K562 (cell line): ENCODE data around the gene ZNF33A. TPM values are rescaled to one million over a fixed set of nuclear protein-coding genes. Genes with fewer than 3 reads are reported as not detected.
A peak's percentile ranks its signal among the peaks of the same experiment; 100 is the strongest.

Source experiments
- ATAC-seq: fragments of 200-7000 bp; cut with Tn5 transposase; 3 replicates; pipeline ENCODE4 v1.9.1; 2020; ENCODE audit warnings: moderate library complexity
- BruUV-seq: library from RNA; stranded (reverse); fragments of 400-500 nt; replicated peaks from 2 replicates; lab custom pipeline; 2021; lab: Mats Ljungman, UMichigan
- CTCF ChIA-PET: fragments of 300-600 bp; formaldehyde crosslinking; extraction: SDS; loops from one replicate; lab custom pipeline; 2021; ENCODE audit warnings: low intra/inter-chr PET ratio; lab: Yijun Ruan, JAX
- POLR2A ChIA-PET: fragments of 300-600, 350-650 bp; sonication (Branson Sonifier 250); formaldehyde crosslinking; extraction: SDS; loops from one replicate; lab custom pipeline; 2021; ENCODE audit warnings: antibody characterized with exemption, inconsistent platforms; lab: Yijun Ruan, JAX
- DNase-seq, 4 experiments: peaks; one replicate each; pipeline versions ENCODE4 v3.0.0 to v3.0.0-alpha.2; 2011 to 2018; ENCODE audit warnings: low spot score in 3 of 4, mixed read lengths in 3 of 4; ENCODE audit errors: extremely low read depth in 1 of 4
- FAIRE-seq: peaks from 2 replicates; lab custom pipeline; 2011; peaks lifted over from hg19 to GRCh38; lab: Jason Lieb, UNC
- H2AFZ ChIP-seq: 2 replicates; pipeline ENCODE4 v1.6.0; 2011; ENCODE audit warnings: low read depth, low read length, control low read depth, inconsistent platforms
- H3K27ac ChIP-seq: fragments of 200-600 bp; 3 replicates; pipeline ENCODE4 v1.8.0; 2011; ENCODE audit warnings: low read depth, mild to moderate bottlenecking, control low read depth, inconsistent platforms, low read length, moderate library complexity, mixed read lengths; ENCODE audit errors: extremely low read depth
- H3K27me3 ChIP-seq, 2 experiments: fragments of 300-600 bp in 1 of 2; 2 replicates in 1 of 2; 3 replicates in 1 of 2; pipeline versions ENCODE4 v1.6.0 to v1.8.0; 2011; ENCODE audit warnings: inconsistent platforms in 2 of 2, low read length in 2 of 2, mild to moderate bottlenecking in 1 of 2, mixed read lengths in 1 of 2, moderate library complexity in 1 of 2; ENCODE audit not compliant: control insufficient read depth in 2 of 2, insufficient read depth in 2 of 2
- H3K36me3 ChIP-seq: fragments of 300-600 bp; 3 replicates; pipeline ENCODE4 v1.8.0; 2011; ENCODE audit warnings: mild to moderate bottlenecking, low read length, inconsistent platforms; ENCODE audit not compliant: control insufficient read depth, insufficient read depth
- H3K4me1 ChIP-seq, 2 experiments: fragments of 200-600 bp in 1 of 2; replicated peaks in 1 of 2; 2 replicates in 1 of 2; 3 replicates in 1 of 2; pipeline versions ENCODE4 v1.5.1 to v1.8.0; 2011; ENCODE audit warnings: inconsistent platforms in 2 of 2, low read length in 2 of 2, mild to moderate bottlenecking in 1 of 2, mixed read lengths in 1 of 2, moderate library complexity in 1 of 2; ENCODE audit not compliant: control insufficient read depth in 2 of 2, insufficient read depth in 2 of 2
- H3K4me2 ChIP-seq: 2 replicates; pipeline ENCODE4 v1.6.1; 2011; ENCODE audit warnings: low read length, control low read depth, inconsistent platforms, mixed read lengths; ENCODE audit not compliant: insufficient read depth
- H3K4me3 ChIP-seq: fragments of 200-600 bp; sonication (generic), shearing (Covaris generic); 2 replicates; pipeline ENCODE4 v1.5.1; 2016; ENCODE audit warnings: control low read depth, inconsistent platforms
- H3K79me2 ChIP-seq: fragments of 200-600 bp; 3 replicates; pipeline ENCODE4 v1.8.0; 2011; ENCODE audit warnings: low read length, inconsistent platforms; ENCODE audit not compliant: control insufficient read depth, insufficient read depth
- H3K9ac ChIP-seq, 2 experiments: 2 replicates each; pipeline versions ENCODE4 v1.6.0 to v1.6.1; 2011; ENCODE audit warnings: low read depth in 2 of 2, low read length in 2 of 2, control low read depth in 1 of 2, inconsistent platforms in 1 of 2, mild to moderate bottlenecking in 1 of 2, mixed read lengths in 1 of 2; ENCODE audit not compliant: insufficient read depth in 1 of 2
- H3K9me1 ChIP-seq: one replicate; pipeline ENCODE4 v1.6.0; 2011; ENCODE audit warnings: inconsistent platforms, mild to moderate bottlenecking, low read length, moderate library complexity; ENCODE audit not compliant: control insufficient read depth, insufficient read depth
- H3K9me3 ChIP-seq: replicated peaks from 2 replicates; pipeline ENCODE4 v1.5.1; 2011; ENCODE audit warnings: low read depth, low read length, inconsistent platforms; ENCODE audit not compliant: control insufficient read depth, insufficient read depth
- H4K20me1 ChIP-seq: replicated peaks from 2 replicates; pipeline ENCODE4 v1.6.1; 2011; ENCODE audit warnings: low read length, inconsistent platforms, mixed read lengths; ENCODE audit not compliant: control insufficient read depth, insufficient read depth
- CEBPG ChIP-seq, 3 experiments: fragments of 200-800 bp in 1 of 3; sonication (Bioruptor generic) in 1 of 3; sonication (generic) in 1 of 3; formaldehyde crosslinking in 1 of 3; IDR thresholded peaks in 2 of 3; conservative IDR thresholded peaks in 1 of 3; 2 replicates each; pipeline versions ENCODE4 v1.6.1 to v1.8.0; 2016 to 2022; ENCODE audit warnings: missing compliant biosample characterization in 2 of 3, missing genetic modification characterization in 2 of 3, mild to moderate bottlenecking in 1 of 3, missing genetic modification reagents in 1 of 3
- DPF2 ChIP-seq: fragments of 450-650 bp; IDR thresholded peaks from 2 replicates; pipeline ENCODE4 v1.6.1; 2016
- JUN ChIP-seq, 2 experiments: sonication (generic) in 1 of 2; formaldehyde crosslinking in 1 of 2; IDR thresholded peaks; 2 replicates each; pipeline versions ENCODE4 v1.6.1 to v1.8.0; 2012 to 2022; ENCODE audit warnings: borderline replicate concordance in 2 of 2, mild to moderate bottlenecking in 2 of 2, improper control_type of control experiment in 1 of 2, low read depth in 1 of 2, low read length in 1 of 2, missing genetic modification reagents in 1 of 2
- KDM1A ChIP-seq, 2 experiments: fragments of 450-650 bp; IDR thresholded peaks; 2 replicates each; pipeline ENCODE4 v1.6.1; 2016; ENCODE audit warnings: mild to moderate bottlenecking in 2 of 2
- MAFF ChIP-seq: IDR thresholded peaks from 2 replicates; pipeline ENCODE4 v1.6.1; 2012; ENCODE audit warnings: low read length, improper control_type of control experiment
- RBFOX2 ChIP-seq: fragments of 200-400 bp; formaldehyde crosslinking; IDR thresholded peaks from 2 replicates; pipeline ENCODE4 v1.6.1; 2017; ENCODE audit warnings: low read depth, mild to moderate bottlenecking, low read length, moderate library complexity
- WGBS: fragments of 100-300 bp; shearing (Covaris generic); methylation state at CpG from one replicate; pipeline ENCODE4 v1.1.6; 2016; ENCODE audit warnings: low coverage, mixed read lengths; ENCODE audit not compliant: insufficient coverage; ENCODE audit errors: missing lambda C conversion rate; 5-methylcytosine and 5-hydroxymethylcytosine counted together
- in situ Hi-C: fragments of 300-500 bp; cut with MboI; formaldehyde crosslinking; loops from 4 replicates; pipeline ENCODE4 v1.15.0; 2018; ENCODE audit warnings: inconsistent platforms, mixed read lengths
- intact Hi-C: fragments of 100-400 bp; cut with micrococcal nuclease; formaldehyde crosslinking; loops from 2 replicates; pipeline ENCODE4 v1.14.2; 2022
- polyA plus RNA-seq, 8 experiments: library from polyadenylated mRNA; depleted of rRNA in 4 of 8; stranded (reverse) in 5 of 8; unstranded in 3 of 8; fragments of >200 nt; fragmentation: Nextera tagmentation in 2 of 8; fragmentation: Illumina TruSeq in 1 of 8; extraction: Ambion mirVana in 2 of 8; extraction: Trizol in 1 of 8; gene quantifications; 2 replicates each; pipeline versions ENCODE4 v1.2.1 to v1.2.3, GENCODE V29; 2011 to 2014; ENCODE audit warnings: inconsistent platforms in 1 of 8, missing spikeins in 1 of 8
- total RNA-seq, 7 experiments: library from RNA; depleted of rRNA in 6 of 7; stranded (reverse); fragments of >200 nt in 6 of 7; fragmentation: Illumina TruSeq in 2 of 7; extraction: Trizol in 2 of 7; gene quantifications; 2 replicates each; pipeline versions ENCODE4 v1.2.1 to v1.2.3, GENCODE V29; 2011 to 2021; ENCODE audit warnings: low replicate concordance in 1 of 7
- TF ChIP-seq, protein P1 (sequence below), 2 experiments: fragments of 200-800 bp in 1 of 2; sonication (Bioruptor generic) in 1 of 2; sonication (generic) in 1 of 2; formaldehyde crosslinking in 1 of 2; IDR thresholded peaks in 1 of 2; conservative IDR thresholded peaks in 1 of 2; 2 replicates each; pipeline versions ENCODE4 v1.5.0 to v1.6.1; 2016 to 2020; ENCODE audit warnings: missing compliant biosample characterization in 1 of 2, missing genetic modification characterization in 1 of 2, missing genetic modification reagents in 1 of 2
- TF ChIP-seq, protein P2 (sequence below), 3 experiments: fragments of 200-800 bp in 1 of 3; sonication (Bioruptor generic) in 1 of 3; sonication (generic) in 1 of 3; formaldehyde crosslinking in 1 of 3; IDR thresholded peaks; 2 replicates each; pipeline versions ENCODE4 v1.6.1 to v1.8.0; 2016 to 2022; ENCODE audit warnings: mild to moderate bottlenecking in 2 of 3, missing compliant biosample characterization in 2 of 3, missing genetic modification characterization in 2 of 3, missing genetic modification reagents in 1 of 3
- TF ChIP-seq, protein P3 (sequence below): fragments of 250-450 bp; sonication (Bioruptor Pico); IDR thresholded peaks from 2 replicates; pipeline ENCODE4 v1.4.0; 2020

Gene ZNF33A
- total and polyA plus RNA-seq, 9 of the 15 experiments (the other 6 are each of a cell fraction or from before 2014, with no cell fraction given) = 8.1 to 27.5 (median 16.4) TPM

DNA sequence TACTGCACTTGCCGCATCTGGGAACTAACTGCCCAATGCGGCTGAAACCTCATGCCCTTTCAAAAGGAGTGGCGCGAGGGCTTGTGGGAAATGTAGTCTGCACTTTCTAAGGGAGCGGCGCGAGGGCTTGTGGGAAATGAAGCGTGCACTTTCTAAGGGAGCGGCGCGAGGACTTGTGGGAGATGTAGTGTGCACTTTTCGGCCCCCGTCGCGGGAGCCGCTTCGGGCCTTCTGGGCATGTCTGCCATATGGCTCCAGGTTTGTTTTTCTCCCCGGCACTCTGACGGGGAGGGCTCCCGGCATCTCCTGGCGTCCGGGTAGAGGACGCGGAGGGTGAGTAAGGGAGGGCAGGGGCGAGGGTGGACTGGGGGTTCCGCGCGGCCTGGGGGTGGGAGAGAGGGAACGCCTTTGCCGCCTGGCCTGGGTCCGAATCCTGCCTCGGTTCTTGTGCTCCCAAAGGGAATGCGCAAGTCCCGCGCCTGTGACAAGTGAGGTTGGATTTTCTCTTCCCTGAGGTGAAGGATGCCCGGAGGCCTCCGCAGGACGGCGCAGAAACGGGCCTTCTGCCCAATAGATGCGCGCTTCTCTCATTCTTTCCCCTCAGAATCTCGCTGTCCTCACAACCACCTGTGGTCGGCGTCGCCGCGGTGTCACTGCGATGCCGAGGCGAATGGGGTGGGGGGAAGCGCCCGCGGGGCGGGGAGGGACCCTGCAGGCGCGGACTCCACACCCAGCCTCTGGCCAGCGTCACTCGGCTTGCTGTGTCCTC is 83.9 kb downstream of the ZNF33A start, which contains the start of gene ZNF37A:
Gene ZNF37A, plus strand, starts transcription at position 180 of the 769 bp plus-strand sequence. CDS start 2,281 bp downstream, outside the sequence.
- peak within 1 kb of the TSS; percentile 71 for H3K27ac ChIP-seq
- H3K36me3 ChIP-seq = peaks cover 36% of the 10 kb centered on the region
- FAIRE-seq (peak; percentile 93), DNase-seq (peak; percentile 76 to 97 (median 79)), ATAC-seq (peak; percentile 99)
- BruUV-seq = TSS peak; percentile 38
- in situ Hi-C loops (no loop called here), intact Hi-C loops (loop anchor here (2.0 to 10.0 kb wide), 2 partner anchors 84 to 120 kb away; partner anchors contain the start of genes ZNF25 and ZNF33A)
- peak within 1 kb of the TSS; percentile 76 to 90 for H3K9ac ChIP-seq
- H3K79me2 ChIP-seq = peaks cover 15% of the 10 kb centered on the region
- ChIA-PET POLR2A (no interaction called here), CTCF (no interaction called here)
- H2AFZ ChIP-seq = peak within 1 kb of the TSS; percentile 96
- peak within 1 kb of the TSS; percentile 58 for H3K4me3 ChIP-seq
- peaks cover 3 to 11% of the 10 kb centered on the region in 2 experiments; a peak in 3 of 5 replicates for H3K4me1 ChIP-seq
- under 1% methylated on average over 57 of the region's 59 CpGs for WGBS
- no peaks in the 10 kb centered on the region for H3K27me3 ChIP-seq
- no peaks in the 10 kb centered on the region for H3K9me1 ChIP-seq
- peak within 1 kb of the TSS; percentile 82 for H3K4me2 ChIP-seq
- no peaks in the 10 kb centered on the region for H4K20me1 ChIP-seq
- H3K9me3 ChIP-seq = peaks cover 11% of the 10 kb centered on the region
- peak; percentile 82 for TF ChIP-seq RBFOX2
- TF ChIP-seq, protein P1, sequence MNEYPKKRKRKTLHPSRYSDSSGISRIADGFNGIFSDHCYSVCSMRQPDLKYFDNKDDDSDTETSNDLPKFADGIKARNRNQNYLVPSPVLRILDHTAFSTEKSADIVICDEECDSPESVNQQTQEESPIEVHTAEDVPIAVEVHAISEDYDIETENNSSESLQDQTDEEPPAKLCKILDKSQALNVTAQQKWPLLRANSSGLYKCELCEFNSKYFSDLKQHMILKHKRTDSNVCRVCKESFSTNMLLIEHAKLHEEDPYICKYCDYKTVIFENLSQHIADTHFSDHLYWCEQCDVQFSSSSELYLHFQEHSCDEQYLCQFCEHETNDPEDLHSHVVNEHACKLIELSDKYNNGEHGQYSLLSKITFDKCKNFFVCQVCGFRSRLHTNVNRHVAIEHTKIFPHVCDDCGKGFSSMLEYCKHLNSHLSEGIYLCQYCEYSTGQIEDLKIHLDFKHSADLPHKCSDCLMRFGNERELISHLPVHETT (CRISPR knock-in tag; conservative IDR thresholded peaks at IDR 0.05 in 1 of 2, IDR thresholded peaks at IDR 0.05 in 1 of 2) = 0 out of 4 replicates have a peak, but pooled peaks of 1 of the 2 experiments have one; percentile 49
- TF ChIP-seq KDM1A (IDR thresholded peaks at IDR 0.05) = no peak
- 0 out of 2 replicates have a peak, but pooled peaks have one; percentile 8 for TF ChIP-seq JUN (IDR thresholded peaks at IDR 0.05; ENCODE audit: borderline replicate concordance, low read depth, low read length)
- no peak for TF ChIP-seq JUN (CRISPR knock-in tag; IDR thresholded peaks at IDR 0.05; ENCODE audit: borderline replicate concordance)
- TF ChIP-seq MAFF = no peak
- TF ChIP-seq, protein P2, sequence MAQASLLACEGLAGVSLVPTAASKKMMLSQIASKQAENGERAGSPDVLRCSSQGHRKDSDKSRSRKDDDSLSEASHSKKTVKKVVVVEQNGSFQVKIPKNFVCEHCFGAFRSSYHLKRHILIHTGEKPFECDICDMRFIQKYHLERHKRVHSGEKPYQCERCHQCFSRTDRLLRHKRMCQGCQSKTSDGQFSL (CRISPR knock-in tag; IDR thresholded peaks at IDR 0.05) = 0 out of 2 replicates have a peak, but pooled peaks have one; percentile 34
- TF ChIP-seq, protein P2 (tag; IDR thresholded peaks at IDR 0.05) = no peak
- TF ChIP-seq DPF2 = no peak
- TF ChIP-seq CEBPG (CRISPR knock-in tag; IDR thresholded peaks at IDR 0.05) = no peak
- no peak for TF ChIP-seq CEBPG (tag; conservative IDR thresholded peaks at IDR 0.05 in 1 of 2, IDR thresholded peaks at IDR 0.05 in 1 of 2)
- TF ChIP-seq, protein P3, sequence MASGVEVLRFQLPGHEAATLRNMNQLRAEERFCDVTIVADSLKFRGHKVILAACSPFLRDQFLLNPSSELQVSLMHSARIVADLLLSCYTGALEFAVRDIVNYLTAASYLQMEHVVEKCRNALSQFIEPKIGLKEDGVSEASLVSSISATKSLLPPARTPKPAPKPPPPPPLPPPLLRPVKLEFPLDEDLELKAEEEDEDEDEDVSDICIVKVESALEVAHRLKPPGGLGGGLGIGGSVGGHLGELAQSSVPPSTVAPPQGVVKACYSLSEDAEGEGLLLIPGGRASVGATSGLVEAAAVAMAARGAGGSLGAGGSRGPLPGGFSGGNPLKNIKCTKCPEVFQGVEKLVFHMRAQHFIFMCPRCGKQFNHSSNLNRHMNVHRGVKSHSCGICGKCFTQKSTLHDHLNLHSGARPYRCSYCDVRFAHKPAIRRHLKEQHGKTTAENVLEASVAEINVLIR (CRISPR knock-in tag) = 0 out of 2 replicates have a peak, but pooled peaks have one; percentile 9
